IMR-90 (cell line): ENCODE results near the gene LGALS14. TPM values are rescaled to one million over a fixed set of nuclear protein-coding genes. Genes with fewer than 3 reads are reported as not detected.

Source experiments
- ATAC-seq: fragments of 200-7000 bp; cut with Tn5 transposase; 2 replicates; pipeline ENCODE4 v1.9.1; 2020; ENCODE audit warnings: low read depth, mild to moderate bottlenecking, moderate library complexity
- BruUV-seq: library from RNA; stranded (reverse); fragments of 400-500 nt; replicated peaks from 2 replicates; lab custom pipeline; 2021; lab: Mats Ljungman, UMichigan
- CTCF ChIA-PET: fragments of 300-600 bp; formaldehyde crosslinking; extraction: SDS; loops from one replicate; lab custom pipeline; 2021; ENCODE audit warnings: antibody characterized with exemption; lab: Yijun Ruan, JAX
- POLR2A ChIA-PET: fragments of 300-600 bp; sonication (Branson Sonifier 250); formaldehyde crosslinking; loops from one replicate; lab custom pipeline; 2022; ENCODE audit warnings: antibody characterized with exemption; ENCODE audit not compliant: unreplicated experiment; lab: Charles Lee
- DNase-seq: peaks from one replicate; pipeline ENCODE4 v3.0.0; 2013
- H2AFZ ChIP-seq: replicated peaks from 2 replicates; pipeline ENCODE3; 2013; ENCODE audit warnings: low read length, mild to moderate bottlenecking; ENCODE audit not compliant: poor library complexity
- H2AK5ac ChIP-seq: 2 replicates; pipeline ENCODE4 v1.6.1; 2013; ENCODE audit warnings: low read depth, low read length, inconsistent platforms
- H2AK9ac ChIP-seq: replicated peaks from 2 replicates; pipeline ENCODE3; 2013; ENCODE audit warnings: mild to moderate bottlenecking, low read depth, low read length, moderate library complexity; ENCODE audit not compliant: poor library complexity
- H2BK120ac ChIP-seq: 2 replicates; pipeline ENCODE4 v1.6.1; 2013; ENCODE audit warnings: low read depth, low read length, inconsistent platforms
- H2BK15ac ChIP-seq: 3 replicates; pipeline ENCODE4 v1.6.1; 2013; ENCODE audit warnings: low read depth, low read length, inconsistent platforms
- H2BK20ac ChIP-seq: 2 replicates; pipeline ENCODE4 v1.6.1; 2013; ENCODE audit warnings: low read depth, mild to moderate bottlenecking, inconsistent platforms, low read length, moderate library complexity
- H2BK5ac ChIP-seq: 2 replicates; pipeline ENCODE4 v1.6.1; 2013; ENCODE audit warnings: mild to moderate bottlenecking, low read depth, low read length, inconsistent platforms; ENCODE audit not compliant: poor library complexity, severe bottlenecking
- H3K14ac ChIP-seq: replicated peaks from 2 replicates; pipeline ENCODE4 v1.6.1; 2013; ENCODE audit warnings: low read depth, low read length, inconsistent platforms
- H3K18ac ChIP-seq: 2 replicates; pipeline ENCODE4 v1.6.1; 2013; ENCODE audit warnings: low read depth, low read length, control low read depth
- H3K23ac ChIP-seq: 2 replicates; pipeline ENCODE4 v1.6.1; 2013; ENCODE audit warnings: low read depth, low read length, inconsistent platforms
- H3K27ac ChIP-seq: 2 replicates; pipeline ENCODE4 v1.5.1; 2013; ENCODE audit warnings: mild to moderate bottlenecking, control low read depth, low read length; ENCODE audit not compliant: insufficient read depth
- H3K27me3 ChIP-seq: 2 replicates; pipeline ENCODE4 v1.6.1; 2013; ENCODE audit warnings: low read length; ENCODE audit not compliant: control insufficient read depth, insufficient read depth
- H3K36me3 ChIP-seq: 2 replicates; pipeline ENCODE4 v1.6.1; 2013; ENCODE audit warnings: low read length, mixed read lengths; ENCODE audit not compliant: control insufficient read depth, insufficient read depth
- H3K4ac ChIP-seq: 2 replicates; pipeline ENCODE4 v1.6.1; 2013; ENCODE audit warnings: low read depth, low read length, inconsistent platforms
- H3K4me1 ChIP-seq: 2 replicates; pipeline ENCODE4 v1.6.1; 2013; ENCODE audit warnings: low read length, mixed read lengths; ENCODE audit not compliant: control insufficient read depth, insufficient read depth
- H3K4me2 ChIP-seq: 2 replicates; pipeline ENCODE4 v1.6.1; 2013; ENCODE audit warnings: low read depth, mild to moderate bottlenecking, control low read depth, low read length, moderate library complexity
- H3K4me3 ChIP-seq: 2 replicates; pipeline ENCODE4 v1.5.1; 2013; ENCODE audit warnings: low read depth, mild to moderate bottlenecking, control low read depth, low read length, moderate library complexity; ENCODE audit not compliant: insufficient read depth
- H3K56ac ChIP-seq: 2 replicates; pipeline ENCODE4 v1.6.1; 2013; ENCODE audit warnings: low read length, inconsistent platforms; ENCODE audit not compliant: insufficient read depth; ENCODE audit errors: extremely low read depth
- H3K79me1 ChIP-seq, 2 experiments: 2 replicates each; pipeline ENCODE4 v1.6.1; 2013; ENCODE audit warnings: low read length in 2 of 2, inconsistent platforms in 1 of 2, low read depth in 1 of 2
- H3K9ac ChIP-seq: 2 replicates; pipeline ENCODE4 v1.6.1; 2013; ENCODE audit warnings: low read depth, low read length, control low read depth
- H3K9me1 ChIP-seq: 2 replicates; pipeline ENCODE4 v1.6.1; 2013; ENCODE audit warnings: low read length, inconsistent platforms; ENCODE audit not compliant: insufficient read depth
- H3K9me3 ChIP-seq: 2 replicates; pipeline ENCODE4 v1.6.1; 2013; ENCODE audit warnings: low read length; ENCODE audit not compliant: control insufficient read depth, insufficient read depth
- H4K20me1 ChIP-seq: 2 replicates; pipeline ENCODE4 v1.6.1; 2013; ENCODE audit warnings: low read length, inconsistent platforms; ENCODE audit not compliant: insufficient read depth
- H4K5ac ChIP-seq: 2 replicates; pipeline ENCODE4 v1.6.1; 2013; ENCODE audit warnings: mild to moderate bottlenecking, low read depth, low read length, control low read depth
- H4K8ac ChIP-seq, 2 experiments: 2 replicates each; pipeline ENCODE4 v1.6.1; 2013; ENCODE audit warnings: low read depth in 2 of 2, low read length in 2 of 2, control low read depth in 1 of 2, inconsistent platforms in 1 of 2
- H4K91ac ChIP-seq: 2 replicates; pipeline ENCODE4 v1.6.1; 2013; ENCODE audit warnings: low read depth, low read length, inconsistent platforms; ENCODE audit not compliant: insufficient read depth
- BHLHE40 ChIP-seq: fragments of 150-350 bp; IDR thresholded peaks from 2 replicates; pipeline ENCODE4 v1.6.1; 2016; ENCODE audit warnings: mild to moderate bottlenecking, low read depth, low read length
- CEBPB ChIP-seq: IDR thresholded peaks from 2 replicates; pipeline ENCODE4 v1.6.1; 2012; ENCODE audit warnings: low read depth, low read length, improper control_type of control experiment
- CHD1 ChIP-seq: IDR thresholded peaks from 2 replicates; pipeline ENCODE4 v1.6.1; 2012; ENCODE audit warnings: low read depth, low read length, improper control_type of control experiment
- FOS ChIP-seq: fragments of 150-350 bp; IDR thresholded peaks from 2 replicates; pipeline ENCODE4 v1.6.1; 2016; ENCODE audit warnings: low read depth, low read length
- MAFK ChIP-seq: IDR thresholded peaks from 2 replicates; pipeline ENCODE4 v1.6.1; 2012; ENCODE audit warnings: low read depth, low read length, improper control_type of control experiment
- MAZ ChIP-seq: IDR thresholded peaks from 2 replicates; pipeline ENCODE4 v1.6.1; 2012; ENCODE audit warnings: low read depth, mild to moderate bottlenecking, low read length, improper control_type of control experiment, moderate library complexity, borderline replicate concordance
- MXI1 ChIP-seq: IDR thresholded peaks from 2 replicates; pipeline ENCODE4 v1.6.1; 2012; ENCODE audit warnings: low read depth, mild to moderate bottlenecking, low read length, moderate library complexity, borderline replicate concordance
- NFE2L2 ChIP-seq: fragments of 150-350 bp; IDR thresholded peaks from 2 replicates; pipeline ENCODE4 v1.6.1; 2016; ENCODE audit warnings: low read depth, mild to moderate bottlenecking, low read length
- RAD21 ChIP-seq: IDR thresholded peaks from 2 replicates; pipeline ENCODE4 v1.6.1; 2012; ENCODE audit warnings: low read length, improper control_type of control experiment
- RFX5 ChIP-seq: IDR thresholded peaks from 2 replicates; pipeline ENCODE4 v1.8.0; 2012; ENCODE audit warnings: low read depth, mild to moderate bottlenecking, low read length, moderate library complexity
- SMC3 ChIP-seq: fragments of 150-350 bp; IDR thresholded peaks from 2 replicates; pipeline ENCODE4 v1.6.1; 2016; ENCODE audit warnings: low read depth, mild to moderate bottlenecking, antibody characterized with exemption, low read length, moderate library complexity
- dilution Hi-C: fragments of 300-500 bp; cut with HindIII; formaldehyde crosslinking; loops from one replicate; pipeline ENCODE4 v1.14.3; 2018; ENCODE audit warnings: low sequenced_read_pairs; ENCODE audit not compliant: unreplicated experiment
- in situ Hi-C: fragments of 300-500 bp; cut with MboI; formaldehyde crosslinking; loops from 3 replicates; pipeline ENCODE4 v1.14.3; 2019; ENCODE audit warnings: low sequenced_read_pairs, inconsistent platforms, mixed read lengths
- intact Hi-C: fragments of 100-400 bp; cut with micrococcal nuclease; formaldehyde crosslinking; loops from 2 replicates; pipeline ENCODE4 v1.10.0; 2022
- polyA plus RNA-seq, 3 experiments: library from polyadenylated mRNA; depleted of rRNA; stranded (reverse); fragments of >200 nt; gene quantifications; 2 replicates each; pipeline ENCODE4 v1.2.3, GENCODE V29; 2012; ENCODE audit warnings: low replicate concordance in 1 of 3
- total RNA-seq: library from RNA; depleted of rRNA; stranded (reverse); fragments of >200 nt; gene quantifications from 2 replicates; pipeline ENCODE4 v1.2.3, GENCODE V29; 2012
- TF ChIP-seq, protein P1 (sequence below): fragments of 150-350 bp; IDR thresholded peaks from 2 replicates; pipeline ENCODE4 v1.6.1; 2016; ENCODE audit warnings: low read depth, mild to moderate bottlenecking, low read length, moderate library complexity, borderline replicate concordance
- TF ChIP-seq, protein P2 (sequence below): fragments of 150-350 bp; IDR thresholded peaks from 2 replicates; pipeline ENCODE4 v1.6.1; 2017; ENCODE audit warnings: mild to moderate bottlenecking, antibody characterized with exemption, low read length, low read depth
- TF ChIP-seq, protein P3 (sequence below): conservative IDR thresholded peaks from 2 replicates; pipeline ENCODE4 v1.5.1; 2012; ENCODE audit warnings: mild to moderate bottlenecking, low read depth, low read length, improper control_type of control experiment

Gene LGALS14
- total and polyA plus RNA-seq, 2 of the 4 experiments (the other 2 are of a cell fraction): not detected

DNA sequence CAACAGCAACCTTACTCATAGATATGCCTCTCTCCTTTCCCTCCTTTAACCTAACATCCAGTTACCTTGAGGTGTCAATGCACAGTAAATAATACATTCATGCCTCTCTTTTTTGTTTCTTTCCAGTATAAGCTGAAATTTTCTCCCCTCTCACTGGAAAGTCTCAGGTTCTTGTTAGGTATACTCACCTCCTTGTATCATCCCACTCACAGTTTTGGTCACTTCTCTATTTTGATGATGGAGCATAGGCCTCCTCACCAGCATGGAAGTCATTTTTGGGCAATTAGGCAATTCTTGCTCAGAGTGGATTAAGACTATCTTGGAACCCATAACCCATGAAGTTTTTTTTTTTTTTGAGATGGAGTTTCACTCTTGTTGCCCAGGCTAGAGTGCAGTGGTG lies 5.7 kb upstream of the LGALS14 start:
- Histone ChIP-seq H3K14ac (no peak overlapping the region), H4K91ac (no peak overlapping the region), H2AK5ac (no peak overlapping the region), H2AFZ (no peak overlapping the region), H2AK9ac (no peak overlapping the region), H3K4me2 (no peak overlapping the region), H3K27ac (no peak overlapping the region), H3K9ac (no peak overlapping the region), H4K20me1 (no peaks in the 10 kb centered on the region), H3K36me3 (no peaks in the 10 kb centered on the region), H2BK15ac (no peak overlapping the region), H3K56ac (no peak overlapping the region), H3K4ac (no peak overlapping the region), H2BK20ac (no peak overlapping the region), H3K18ac (no peak overlapping the region), H3K9me3 (no peaks in the 10 kb centered on the region), H3K4me1 (no peaks in the 10 kb centered on the region), H2BK5ac (no peak overlapping the region), H4K5ac (no peak overlapping the region), H2BK120ac (no peak overlapping the region), H3K4me3 (no peak overlapping the region), H3K79me1 (no peaks in the 10 kb centered on the region), H3K23ac (no peak overlapping the region), H3K9me1 (no peaks in the 10 kb centered on the region), H4K8ac (no peak overlapping the region), H3K27me3 (no peaks in the 10 kb centered on the region)
- dilution Hi-C loops (no loop called here), intact Hi-C loops (no loop called here), in situ Hi-C loops (no loop called here)
- TF ChIP-seq MXI1: no peak
- no peak for TF ChIP-seq BHLHE40
- TF ChIP-seq, protein P1, sequence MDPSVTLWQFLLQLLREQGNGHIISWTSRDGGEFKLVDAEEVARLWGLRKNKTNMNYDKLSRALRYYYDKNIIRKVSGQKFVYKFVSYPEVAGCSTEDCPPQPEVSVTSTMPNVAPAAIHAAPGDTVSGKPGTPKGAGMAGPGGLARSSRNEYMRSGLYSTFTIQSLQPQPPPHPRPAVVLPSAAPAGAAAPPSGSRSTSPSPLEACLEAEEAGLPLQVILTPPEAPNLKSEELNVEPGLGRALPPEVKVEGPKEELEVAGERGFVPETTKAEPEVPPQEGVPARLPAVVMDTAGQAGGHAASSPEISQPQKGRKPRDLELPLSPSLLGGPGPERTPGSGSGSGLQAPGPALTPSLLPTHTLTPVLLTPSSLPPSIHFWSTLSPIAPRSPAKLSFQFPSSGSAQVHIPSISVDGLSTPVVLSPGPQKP: no peak
- no peak for TF ChIP-seq FOS
- no peak for TF ChIP-seq RAD21
- TF ChIP-seq RFX5: no peak
- TF ChIP-seq SMC3: no peak
- no peak for TF ChIP-seq CEBPB
- TF ChIP-seq, protein P2, sequence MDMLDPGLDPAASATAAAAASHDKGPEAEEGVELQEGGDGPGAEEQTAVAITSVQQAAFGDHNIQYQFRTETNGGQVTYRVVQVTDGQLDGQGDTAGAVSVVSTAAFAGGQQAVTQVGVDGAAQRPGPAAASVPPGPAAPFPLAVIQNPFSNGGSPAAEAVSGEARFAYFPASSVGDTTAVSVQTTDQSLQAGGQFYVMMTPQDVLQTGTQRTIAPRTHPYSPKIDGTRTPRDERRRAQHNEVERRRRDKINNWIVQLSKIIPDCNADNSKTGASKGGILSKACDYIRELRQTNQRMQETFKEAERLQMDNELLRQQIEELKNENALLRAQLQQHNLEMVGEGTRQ: no peak
- TF ChIP-seq, protein P3, sequence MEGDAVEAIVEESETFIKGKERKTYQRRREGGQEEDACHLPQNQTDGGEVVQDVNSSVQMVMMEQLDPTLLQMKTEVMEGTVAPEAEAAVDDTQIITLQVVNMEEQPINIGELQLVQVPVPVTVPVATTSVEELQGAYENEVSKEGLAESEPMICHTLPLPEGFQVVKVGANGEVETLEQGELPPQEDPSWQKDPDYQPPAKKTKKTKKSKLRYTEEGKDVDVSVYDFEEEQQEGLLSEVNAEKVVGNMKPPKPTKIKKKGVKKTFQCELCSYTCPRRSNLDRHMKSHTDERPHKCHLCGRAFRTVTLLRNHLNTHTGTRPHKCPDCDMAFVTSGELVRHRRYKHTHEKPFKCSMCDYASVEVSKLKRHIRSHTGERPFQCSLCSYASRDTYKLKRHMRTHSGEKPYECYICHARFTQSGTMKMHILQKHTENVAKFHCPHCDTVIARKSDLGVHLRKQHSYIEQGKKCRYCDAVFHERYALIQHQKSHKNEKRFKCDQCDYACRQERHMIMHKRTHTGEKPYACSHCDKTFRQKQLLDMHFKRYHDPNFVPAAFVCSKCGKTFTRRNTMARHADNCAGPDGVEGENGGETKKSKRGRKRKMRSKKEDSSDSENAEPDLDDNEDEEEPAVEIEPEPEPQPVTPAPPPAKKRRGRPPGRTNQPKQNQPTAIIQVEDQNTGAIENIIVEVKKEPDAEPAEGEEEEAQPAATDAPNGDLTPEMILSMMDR: no peak
- TF ChIP-seq MAZ: no peak
- TF ChIP-seq MAFK: no peak
- no peak for TF ChIP-seq NFE2L2
- no peak for TF ChIP-seq CHD1
- ATAC-seq (no peak), DNase-seq (no peak)
- ChIA-PET CTCF (no interaction called here), POLR2A (no interaction called here)
- no TSS peak for BruUV-seq
